PC-3 (cell line): ENCODE results near the gene HOPX. TPM values are rescaled to one million over a fixed set of nuclear protein-coding genes. Genes with fewer than 3 reads are reported as not detected.

Experiments
- ATAC-seq: fragments of 200-7000 bp; cut with Tn5 transposase; 2 replicates; pipeline ENCODE4 v1.9.1; 2020; ENCODE audit warnings: mild to moderate bottlenecking, moderate library complexity
- BruUV-seq: library from RNA; stranded (reverse); fragments of 400-500 nt; replicated peaks from 2 replicates; lab custom pipeline; 2021; lab: Mats Ljungman, UMichigan
- CTCF ChIA-PET: fragments of 300-600 bp; sonication (Branson Sonifier 250); formaldehyde crosslinking; loops from one replicate; lab custom pipeline; 2022; ENCODE audit warnings: antibody characterized with exemption; lab: Charles Lee
- POLR2A ChIA-PET: fragments of 300-600 bp; sonication (Branson Sonifier 250); formaldehyde crosslinking; loops from one replicate; lab custom pipeline; 2022; ENCODE audit warnings: antibody characterized with exemption; ENCODE audit not compliant: unreplicated experiment; lab: Charles Lee
- DNase-seq: peaks from one replicate; pipeline ENCODE4 v3.0.0-alpha.2; 2015
- H2AFZ ChIP-seq: fragments of 300-600 bp; sonication (generic); 2 replicates; pipeline ENCODE4 v1.6.0; 2016; ENCODE audit warnings: antibody characterized with exemption, low read length
- H3F3A ChIP-seq: fragments of 300-600 bp; sonication (generic); one replicate; pipeline ENCODE4 v1.6.0; 2017; ENCODE audit warnings: antibody characterized with exemption, low read length, control low read depth, mild to moderate bottlenecking; ENCODE audit not compliant: unreplicated experiment
- H3K27ac ChIP-seq: fragments of 300-600 bp; sonication (generic); 2 replicates; pipeline ENCODE4 v1.5.1; 2016; ENCODE audit warnings: mild to moderate bottlenecking, low read length
- H3K27me3 ChIP-seq: fragments of 300-600 bp; sonication (generic); 2 replicates; pipeline ENCODE4 v1.6.1; 2016; ENCODE audit warnings: low read length, mixed read lengths
- H3K36me3 ChIP-seq: fragments of 300-600 bp; sonication (generic); 2 replicates; pipeline ENCODE4 v1.6.1; 2016; ENCODE audit warnings: low read depth, mixed run types, low read length, mixed read lengths
- H3K4me1 ChIP-seq: fragments of 300-600 bp; sonication (generic); 2 replicates; pipeline ENCODE4 v1.5.1; 2016; ENCODE audit warnings: low read length; ENCODE audit not compliant: insufficient read depth
- H3K4me2 ChIP-seq: fragments of 300-600 bp; sonication (generic); 2 replicates; pipeline ENCODE4 v1.6.0; 2016; ENCODE audit warnings: low read length
- H3K4me3 ChIP-seq: fragments of 300-600 bp; sonication (generic); 2 replicates; pipeline ENCODE4 v1.5.1; 2016; ENCODE audit warnings: mild to moderate bottlenecking, low read length, mixed read lengths
- H3K79me2 ChIP-seq: fragments of 300-600 bp; sonication (generic); 2 replicates; pipeline ENCODE4 v1.6.1; 2017; ENCODE audit warnings: low read length, mixed read lengths
- H3K9ac ChIP-seq: fragments of 300-600 bp; sonication (generic); 2 replicates; pipeline ENCODE4 v1.6.0; 2016; ENCODE audit warnings: mild to moderate bottlenecking, low read length
- H3K9me2 ChIP-seq: fragments of 300-600 bp; sonication (generic); replicated peaks from 2 replicates; pipeline ENCODE4 v1.6.1; 2016; ENCODE audit warnings: mixed run types, low read length, mixed read lengths
- H3K9me3 ChIP-seq: fragments of 300-600 bp; sonication (generic); 2 replicates; pipeline ENCODE4 v1.6.1; 2016; ENCODE audit warnings: low read length, mixed read lengths
- H4K20me1 ChIP-seq: fragments of 300-600 bp; sonication (generic); 2 replicates; pipeline ENCODE4 v1.6.1; 2016; ENCODE audit warnings: low read length, mixed read lengths
- EZH2 ChIP-seq: fragments of 300-600 bp; sonication (generic); IDR thresholded peaks from one replicate; pipeline ENCODE4 v1.6.1; 2017; ENCODE audit warnings: antibody characterized with exemption, mild to moderate bottlenecking, low read length; ENCODE audit not compliant: unreplicated experiment
- EZH2phosphoT487 ChIP-seq: fragments of 300-600 bp; sonication (generic); IDR thresholded peaks from 2 replicates; pipeline ENCODE4 v1.6.1; 2018; ENCODE audit warnings: mild to moderate bottlenecking, antibody characterized with exemption, low read length, borderline replicate concordance
- intact Hi-C: fragments of 100-400 bp; cut with micrococcal nuclease; formaldehyde crosslinking; loops from 2 replicates; pipeline ENCODE4 v1.9.0; 2023
- total RNA-seq: library from RNA; depleted of rRNA; stranded (reverse); fragments of >200 nt; gene quantifications from 2 replicates; pipeline ENCODE4 v1.2.3, GENCODE V29; 2014
- TF ChIP-seq, protein P1 (sequence below): fragments of 300-600 bp; sonication (generic); conservative IDR thresholded peaks from 2 replicates; pipeline ENCODE4 v1.5.1; 2017; ENCODE audit warnings: antibody characterized with exemption, low read depth, mild to moderate bottlenecking, low read length

Gene HOPX
- total RNA-seq, 1 experiment from 2014 or later: 0.87 TPM

DNA sequence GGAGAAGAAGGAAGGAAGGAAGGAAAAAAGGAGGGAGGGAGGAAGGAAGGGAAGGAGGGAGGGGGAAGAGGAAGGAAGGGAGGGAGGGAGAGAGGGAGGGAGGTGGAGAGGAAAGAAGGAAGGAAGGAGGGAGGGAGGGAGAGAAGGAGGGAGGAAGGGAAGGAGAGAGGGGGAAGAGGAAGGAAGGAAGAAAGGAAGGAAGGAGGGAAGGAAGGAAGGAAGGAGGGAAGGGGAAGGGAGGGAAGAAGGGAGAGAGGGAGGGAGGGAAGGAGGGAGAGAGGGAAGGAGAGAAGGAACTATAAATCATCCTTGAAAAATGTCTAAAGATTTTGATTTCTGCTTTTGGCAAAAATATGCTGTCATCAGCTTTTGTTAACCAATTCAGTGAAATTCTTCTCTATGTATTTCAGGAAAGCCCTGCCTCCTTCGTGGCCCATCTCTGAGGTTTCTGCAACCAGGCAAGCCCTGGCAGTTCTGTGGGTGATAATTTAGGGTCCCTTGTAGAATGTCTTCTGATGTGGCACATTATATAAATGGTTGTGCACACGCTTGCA, 7.1 kb upstream of the HOPX start:
- CTCF ChIA-PET: no interaction called here
- no peak overlapping the region for H3K4me3 ChIP-seq
- no peak overlapping the region for H3K9ac ChIP-seq
- no peaks in the 10 kb centered on the region for H3K36me3 ChIP-seq
- intact Hi-C loops: no loop called here
- H3F3A ChIP-seq: no peaks in the 10 kb centered on the region
- BruUV-seq: no TSS peak
- DNase-seq: no peak
- H3K27me3 ChIP-seq: no peaks in the 10 kb centered on the region
- no peak overlapping the region for H3K4me2 ChIP-seq
- TF ChIP-seq EZH2 (no peak), EZH2phosphoT487 (no peak)
- TF ChIP-seq, protein P1, sequence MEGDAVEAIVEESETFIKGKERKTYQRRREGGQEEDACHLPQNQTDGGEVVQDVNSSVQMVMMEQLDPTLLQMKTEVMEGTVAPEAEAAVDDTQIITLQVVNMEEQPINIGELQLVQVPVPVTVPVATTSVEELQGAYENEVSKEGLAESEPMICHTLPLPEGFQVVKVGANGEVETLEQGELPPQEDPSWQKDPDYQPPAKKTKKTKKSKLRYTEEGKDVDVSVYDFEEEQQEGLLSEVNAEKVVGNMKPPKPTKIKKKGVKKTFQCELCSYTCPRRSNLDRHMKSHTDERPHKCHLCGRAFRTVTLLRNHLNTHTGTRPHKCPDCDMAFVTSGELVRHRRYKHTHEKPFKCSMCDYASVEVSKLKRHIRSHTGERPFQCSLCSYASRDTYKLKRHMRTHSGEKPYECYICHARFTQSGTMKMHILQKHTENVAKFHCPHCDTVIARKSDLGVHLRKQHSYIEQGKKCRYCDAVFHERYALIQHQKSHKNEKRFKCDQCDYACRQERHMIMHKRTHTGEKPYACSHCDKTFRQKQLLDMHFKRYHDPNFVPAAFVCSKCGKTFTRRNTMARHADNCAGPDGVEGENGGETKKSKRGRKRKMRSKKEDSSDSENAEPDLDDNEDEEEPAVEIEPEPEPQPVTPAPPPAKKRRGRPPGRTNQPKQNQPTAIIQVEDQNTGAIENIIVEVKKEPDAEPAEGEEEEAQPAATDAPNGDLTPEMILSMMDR: no peak
- H3K4me1 ChIP-seq: peaks cover 5% of the 10 kb centered on the region; the same call in 1 of the 2 replicates
- no peaks in the 10 kb centered on the region for H3K79me2 ChIP-seq
- H2AFZ ChIP-seq: no peak overlapping the region
- no peak for ATAC-seq
- no peaks in the 10 kb centered on the region for H3K9me3 ChIP-seq
- H4K20me1 ChIP-seq: no peaks in the 10 kb centered on the region
- POLR2A ChIA-PET: no interaction called here
- no peak overlapping the region for H3K27ac ChIP-seq
- no peaks in the 10 kb centered on the region for H3K9me2 ChIP-seq

DNA sequence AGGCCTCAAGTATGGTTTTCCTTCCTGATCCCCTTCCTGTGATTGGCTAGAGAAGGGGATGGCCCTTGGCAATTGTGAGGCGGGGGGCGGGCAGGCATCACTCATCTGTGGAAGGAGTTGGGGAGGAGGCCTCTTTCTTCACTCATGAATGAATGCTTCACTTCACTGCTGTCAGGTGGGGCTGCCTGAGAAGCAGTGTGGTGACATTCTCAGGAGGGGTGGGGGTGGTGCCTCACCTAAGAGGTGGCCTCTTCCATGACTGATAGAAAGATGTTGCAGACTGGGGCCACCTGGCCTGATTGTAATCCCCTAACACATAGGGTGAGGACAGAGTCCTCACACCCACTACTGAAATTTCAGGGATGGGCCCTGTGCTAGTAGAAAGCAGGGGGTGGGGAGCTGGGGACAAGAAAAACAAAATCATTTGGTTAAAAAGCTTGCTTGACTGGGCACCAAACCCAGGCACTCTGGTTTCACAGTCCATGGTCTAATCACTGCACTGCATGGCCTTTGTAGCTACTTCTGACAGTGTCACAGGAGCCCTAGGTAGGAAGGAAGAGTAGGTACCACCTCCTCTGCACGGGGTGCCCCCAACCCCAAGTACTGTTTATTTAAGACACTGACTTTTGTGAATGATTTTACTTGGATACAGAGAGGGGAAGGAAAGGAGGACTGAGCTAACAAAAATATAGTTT, 5.6 kb upstream of the HOPX start:
- H3K27me3 ChIP-seq: no peaks in the 10 kb centered on the region
- H3F3A ChIP-seq: no peaks in the 10 kb centered on the region
- H3K27ac ChIP-seq: no peak overlapping the region
- no peaks in the 10 kb centered on the region for H4K20me1 ChIP-seq
- no peaks in the 10 kb centered on the region for H3K36me3 ChIP-seq
- no peak for TF ChIP-seq EZH2
- TF ChIP-seq, protein P1: no peak
- TF ChIP-seq EZH2phosphoT487: no peak
- ATAC-seq (no peak), DNase-seq (no peak)
- H3K4me1 ChIP-seq: peaks cover 13% of the 10 kb centered on the region
- BruUV-seq: no TSS peak
- no peaks in the 10 kb centered on the region for H3K9me3 ChIP-seq
- no peak overlapping the region for H3K4me3 ChIP-seq
- H2AFZ ChIP-seq: no peak overlapping the region
- intact Hi-C loops: no loop called here
- H3K9ac ChIP-seq: no peak overlapping the region
- POLR2A ChIA-PET: no interaction called here
- no peak overlapping the region for H3K4me2 ChIP-seq
- CTCF ChIA-PET: no interaction called here
- no peaks in the 10 kb centered on the region for H3K79me2 ChIP-seq
- no peaks in the 10 kb centered on the region for H3K9me2 ChIP-seq
